SK-N-MC (cell line): ENCODE data around the gene CRACR2A.

Experiments used
- EZH2 ChIP-seq: fragments of 200-600 bp; sonication (generic); IDR thresholded peaks from one replicate; pipeline ENCODE4 v1.6.1; 2017; ENCODE audit warnings: antibody characterized with exemption
- POLR2AphosphoS5 ChIP-seq: IDR thresholded peaks from 2 replicates; pipeline ENCODE4 v1.6.1; 2012; ENCODE audit warnings: mild to moderate bottlenecking, low read depth, low read length, borderline replicate concordance

DNA sequence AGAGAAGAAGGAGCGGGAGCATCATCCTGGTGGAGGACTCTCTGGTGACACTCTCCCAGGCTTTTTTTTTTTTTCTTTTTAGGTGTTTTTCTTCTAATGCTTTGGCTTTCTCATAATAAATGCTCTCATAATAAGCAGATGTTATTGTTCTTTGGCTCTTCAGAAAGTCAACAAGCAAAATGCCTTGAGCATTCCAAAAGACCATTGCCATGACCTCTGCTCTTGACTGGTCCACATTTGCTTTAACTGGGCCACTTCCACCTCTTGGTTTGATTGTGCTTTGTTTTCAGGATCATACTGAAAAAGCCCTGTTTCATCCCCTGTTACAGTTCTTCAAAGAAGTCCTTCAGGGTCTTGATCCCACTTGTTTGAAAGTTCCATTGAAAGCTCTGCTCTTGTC is 36.9 kb downstream of the CRACR2A start:
- TF ChIP-seq EZH2 (no peak), POLR2AphosphoS5 (no peak)
